Measurements from ENCODE around the gene CLDN24.

Gene CLDN24

DNA sequence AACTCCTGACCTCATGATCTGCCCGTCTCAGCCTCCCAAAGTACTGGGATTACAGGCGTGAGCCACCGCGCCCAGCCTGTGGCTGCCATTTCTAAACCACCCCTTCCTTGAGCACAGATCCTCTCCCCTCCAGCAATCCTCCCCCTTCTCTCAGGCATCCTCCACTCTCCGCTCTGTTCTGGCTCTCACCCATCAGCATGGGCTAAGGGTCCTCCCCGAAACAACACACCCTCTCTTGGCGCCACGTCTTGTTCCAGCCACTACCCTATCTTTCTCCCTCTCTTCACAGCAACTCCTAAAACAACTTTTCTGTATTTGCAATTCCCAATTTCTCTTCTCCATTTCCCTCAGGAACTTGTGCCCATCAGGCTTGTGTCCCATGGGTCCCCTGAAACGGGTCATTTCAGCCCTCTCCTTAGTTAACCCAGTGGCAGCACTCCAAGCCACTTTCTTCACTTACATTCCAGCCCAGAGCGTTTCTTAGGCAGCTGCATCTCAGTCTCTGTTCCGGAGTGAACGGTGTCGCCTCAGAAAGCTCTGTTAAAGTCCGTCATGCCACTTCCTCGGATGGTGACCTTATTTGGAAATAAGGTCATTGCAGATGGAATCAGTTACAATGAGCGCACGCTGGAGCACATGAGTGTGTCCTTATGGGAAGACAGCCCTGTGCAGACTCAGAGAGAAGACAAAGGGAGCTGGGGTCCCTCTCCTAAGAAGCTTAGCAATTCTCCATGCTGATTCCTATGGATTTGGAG lies 28.3 kb upstream of the CLDN24 start:
- H4K20me1 ChIP-seq (ENCODE audit: insufficient read depth, low read length) = no peaks in the 10 kb centered on the region
- H3K9me2 ChIP-seq (ENCODE audit: low read depth, low read length) = no peaks in the 10 kb centered on the region
- H3K9me3 ChIP-seq (ENCODE audit: low read length) = no peaks in the 10 kb centered on the region
- no peak overlapping the region for H3K9ac ChIP-seq (ENCODE audit: low read length)
- H3K4me1 ChIP-seq (ENCODE audit: insufficient read depth, low read length, severe bottlenecking) = no peaks in the 10 kb centered on the region
- no peaks in the 10 kb centered on the region for H3K36me3 ChIP-seq (ENCODE audit: insufficient read depth, low read length)
- H2AFZ ChIP-seq (ENCODE audit: low read length) = no peak overlapping the region
- no peak overlapping the region for H3K4me2 ChIP-seq (ENCODE audit: low read length)
- no peaks in the 10 kb centered on the region for H3K79me2 ChIP-seq (ENCODE audit: insufficient read depth, low read length)
- no peaks in the 10 kb centered on the region for H3F3A ChIP-seq (ENCODE audit: insufficient read depth, low read length)
- no peak overlapping the region for H3K4me3 ChIP-seq (ENCODE audit: low read depth, low read length, poor library complexity, severe bottlenecking)
- TF ChIP-seq EZH2 (IDR thresholded peaks at IDR 0.05; ENCODE audit: borderline replicate concordance, low read length) = no peak
- TF ChIP-seq, protein P1, sequence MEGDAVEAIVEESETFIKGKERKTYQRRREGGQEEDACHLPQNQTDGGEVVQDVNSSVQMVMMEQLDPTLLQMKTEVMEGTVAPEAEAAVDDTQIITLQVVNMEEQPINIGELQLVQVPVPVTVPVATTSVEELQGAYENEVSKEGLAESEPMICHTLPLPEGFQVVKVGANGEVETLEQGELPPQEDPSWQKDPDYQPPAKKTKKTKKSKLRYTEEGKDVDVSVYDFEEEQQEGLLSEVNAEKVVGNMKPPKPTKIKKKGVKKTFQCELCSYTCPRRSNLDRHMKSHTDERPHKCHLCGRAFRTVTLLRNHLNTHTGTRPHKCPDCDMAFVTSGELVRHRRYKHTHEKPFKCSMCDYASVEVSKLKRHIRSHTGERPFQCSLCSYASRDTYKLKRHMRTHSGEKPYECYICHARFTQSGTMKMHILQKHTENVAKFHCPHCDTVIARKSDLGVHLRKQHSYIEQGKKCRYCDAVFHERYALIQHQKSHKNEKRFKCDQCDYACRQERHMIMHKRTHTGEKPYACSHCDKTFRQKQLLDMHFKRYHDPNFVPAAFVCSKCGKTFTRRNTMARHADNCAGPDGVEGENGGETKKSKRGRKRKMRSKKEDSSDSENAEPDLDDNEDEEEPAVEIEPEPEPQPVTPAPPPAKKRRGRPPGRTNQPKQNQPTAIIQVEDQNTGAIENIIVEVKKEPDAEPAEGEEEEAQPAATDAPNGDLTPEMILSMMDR (IDR thresholded peaks at IDR 0.05; ENCODE audit: low read length) = no peak
- H3K27ac ChIP-seq (ENCODE audit: low read depth, low read length, poor library complexity, severe bottlenecking) = no peak overlapping the region
- no peaks in the 10 kb centered on the region for H3K27me3 ChIP-seq (ENCODE audit: insufficient read depth, low read length)

DNA sequence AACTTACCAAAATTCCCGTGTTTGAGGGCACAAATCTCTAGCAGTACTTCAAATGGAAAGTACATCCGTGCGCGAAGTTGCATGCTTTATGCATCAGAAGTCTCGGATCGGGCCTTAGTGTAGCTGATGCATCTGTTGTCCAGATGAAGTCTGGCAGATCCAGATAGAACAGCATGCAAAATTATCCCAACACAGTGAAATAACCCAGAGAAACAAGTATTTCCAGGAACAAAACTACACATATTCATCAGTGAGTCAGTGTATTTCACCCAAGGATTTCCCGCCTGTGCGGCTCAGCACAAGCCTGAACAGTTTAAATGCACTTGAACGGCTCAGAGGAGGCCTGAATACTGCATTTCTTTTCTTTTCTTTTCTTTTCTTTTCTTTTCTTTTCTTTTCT lies 27.4 kb upstream of the CLDN24 start:
- no peak overlapping the region for H3K4me2 ChIP-seq (ENCODE audit: low read length)
- H3K9me3 ChIP-seq (ENCODE audit: low read length) = no peaks in the 10 kb centered on the region
- no peaks in the 10 kb centered on the region for H4K20me1 ChIP-seq (ENCODE audit: insufficient read depth, low read length)
- no peaks in the 10 kb centered on the region for H3K4me1 ChIP-seq (ENCODE audit: insufficient read depth, low read length, severe bottlenecking)
- no peak overlapping the region for H3K9ac ChIP-seq (ENCODE audit: low read length)
- no peaks in the 10 kb centered on the region for H3K9me2 ChIP-seq (ENCODE audit: low read depth, low read length)
- no peak overlapping the region for H2AFZ ChIP-seq (ENCODE audit: low read length)
- H3K4me3 ChIP-seq (ENCODE audit: low read depth, low read length, poor library complexity, severe bottlenecking) = no peak overlapping the region
- no peaks in the 10 kb centered on the region for H3K79me2 ChIP-seq (ENCODE audit: insufficient read depth, low read length)
- no peak overlapping the region for H3K27ac ChIP-seq (ENCODE audit: low read depth, low read length, poor library complexity, severe bottlenecking)
- H3K27me3 ChIP-seq (ENCODE audit: insufficient read depth, low read length) = no peaks in the 10 kb centered on the region
- H3F3A ChIP-seq (ENCODE audit: insufficient read depth, low read length) = no peaks in the 10 kb centered on the region
- TF ChIP-seq EZH2 (IDR thresholded peaks at IDR 0.05; ENCODE audit: borderline replicate concordance, low read length) = no peak
- TF ChIP-seq, protein P1 (IDR thresholded peaks at IDR 0.05; ENCODE audit: low read length) = no peak
- no peaks in the 10 kb centered on the region for H3K36me3 ChIP-seq (ENCODE audit: insufficient read depth, low read length)

DNA sequence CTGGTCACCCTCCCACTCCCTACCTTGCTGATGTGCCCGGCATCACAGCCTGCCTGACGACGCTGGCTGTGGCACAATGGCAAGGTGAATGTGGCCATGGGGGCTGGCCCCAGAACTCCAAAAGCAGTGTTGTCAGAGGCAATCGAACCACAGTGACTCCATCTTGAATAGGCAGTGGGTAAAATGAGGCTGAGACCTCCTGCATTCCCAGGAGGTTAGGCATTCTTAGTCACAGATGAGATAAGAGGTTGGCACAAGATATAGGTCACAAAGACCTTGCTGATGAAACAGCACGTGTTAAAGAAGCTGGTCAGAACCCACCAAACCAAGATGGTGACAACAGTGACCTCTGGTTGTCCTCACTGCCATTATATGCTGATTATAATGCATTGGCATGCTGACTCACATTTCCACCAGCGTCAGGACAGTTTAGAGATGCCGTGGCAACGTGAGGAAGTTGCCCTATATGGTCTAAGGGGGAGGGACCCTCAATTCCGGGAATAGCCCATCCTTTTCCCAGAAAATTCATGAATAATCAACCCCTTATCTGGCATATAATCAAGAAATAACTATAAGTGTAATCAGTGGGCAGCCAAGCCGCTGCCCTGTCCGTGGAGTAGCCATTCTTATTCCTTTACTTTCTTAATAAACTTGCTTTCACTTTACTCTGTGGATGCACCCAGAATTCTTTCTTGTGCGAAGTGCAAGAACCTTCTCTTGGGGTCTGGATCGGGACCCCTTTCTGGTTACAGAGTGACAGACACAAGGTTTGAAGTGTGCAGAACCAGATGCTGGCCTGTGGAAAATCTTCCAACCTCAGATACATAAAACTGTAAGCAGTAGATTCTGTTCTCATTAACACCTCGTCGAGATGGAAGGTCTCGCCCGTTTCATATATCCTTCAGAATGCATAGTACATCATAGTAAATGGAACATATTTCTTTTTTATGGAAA lies 26.8 kb upstream of the CLDN24 start:
- Histone ChIP-seq H3K4me1 (ENCODE audit: insufficient read depth, low read length, severe bottlenecking) (no peaks in the 10 kb centered on the region), H3K36me3 (ENCODE audit: insufficient read depth, low read length) (no peaks in the 10 kb centered on the region), H3K79me2 (ENCODE audit: insufficient read depth, low read length) (no peaks in the 10 kb centered on the region), H3K9ac (ENCODE audit: low read length) (no peak overlapping the region), H3K4me2 (ENCODE audit: low read length) (no peak overlapping the region), H3K9me3 (ENCODE audit: low read length) (no peaks in the 10 kb centered on the region), H3F3A (ENCODE audit: insufficient read depth, low read length) (no peaks in the 10 kb centered on the region), H3K9me2 (ENCODE audit: low read depth, low read length) (no peaks in the 10 kb centered on the region), H3K4me3 (ENCODE audit: low read depth, low read length, poor library complexity, severe bottlenecking) (no peak overlapping the region), H3K27me3 (ENCODE audit: insufficient read depth, low read length) (no peaks in the 10 kb centered on the region), H2AFZ (ENCODE audit: low read length) (no peak overlapping the region), H4K20me1 (ENCODE audit: insufficient read depth, low read length) (no peaks in the 10 kb centered on the region), H3K27ac (ENCODE audit: low read depth, low read length, poor library complexity, severe bottlenecking) (no peak overlapping the region)
- no peak for TF ChIP-seq EZH2 (IDR thresholded peaks at IDR 0.05; ENCODE audit: borderline replicate concordance, low read length)
- TF ChIP-seq, protein P1 (IDR thresholded peaks at IDR 0.05; ENCODE audit: low read length) = no peak

Measured in OCI-LY1 (cell line).